Suprapubic skin (tissue), 3 donors: ENCODE data around the gene DSCAM.

Experiments used
- CTCF ChIP-seq, 2 donors: fragments of 200-600 bp in 1 of 2; fragments of 450-650 bp in 1 of 2; sonication (generic) in 1 of 2; IDR thresholded peaks; one replicate each; pipeline ENCODE4 v1.5.1; 2016 to 2019; ENCODE audit warnings: antibody characterized with exemption in 2 of 2, mild to moderate bottlenecking in 1 of 2, moderate library complexity in 1 of 2
- POLR2AphosphoS5 ChIP-seq, 3 donors: sonication (generic); formaldehyde crosslinking; IDR thresholded peaks; one replicate each; pipeline ENCODE4 v1.6.1; 2017; ENCODE audit warnings: antibody characterized with exemption in 3 of 3

- TF ChIP-seq POLR2AphosphoS5 (IDR thresholded peaks at IDR 0.05) (no peak), CTCF (IDR thresholded peaks at IDR 0.05) (no peak)
Observed at GRCh38 chr21:40447016-40447415, 399.9 kb downstream of the DSCAM start.
